ENCODE measurements around the gene CEBPA.

- no peak for TF ChIP-seq CTCF (IDR thresholded peaks at IDR 0.05)
- TF ChIP-seq POLR2A (IDR thresholded peaks at IDR 0.05): no peak
Measured at GRCh38 chr19:33349319-33350289, 47.3 kb upstream of the CEBPA start.
